ENCODE measurements around the gene UBE2E2.

The UBE2E2 gene

DNA sequence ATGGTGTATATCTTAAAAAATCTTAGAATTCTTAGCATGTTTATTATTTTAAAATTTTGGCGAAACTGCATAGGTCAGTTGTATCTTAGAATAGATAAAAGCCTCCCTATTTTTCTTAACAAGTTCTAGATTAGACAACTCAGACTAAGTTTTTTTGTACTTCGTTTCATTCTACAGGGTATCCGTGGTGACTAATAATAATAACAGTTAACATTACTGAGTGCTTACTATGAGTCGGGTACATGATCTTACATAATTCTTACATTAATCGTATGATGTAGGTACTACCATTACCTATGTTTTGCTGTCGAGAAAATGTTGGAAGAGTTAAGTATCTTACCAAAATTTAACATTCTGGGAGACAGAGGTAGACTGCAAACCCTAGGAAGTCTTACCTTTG, 60.7 kb downstream of the UBE2E2 start:
- Histone ChIP-seq H3K9ac (ENCODE audit: low read depth, low read length) (no peak overlapping the region), H3K36me3 (ENCODE audit: insufficient read depth, low read depth, low read length) (no peaks in the 10 kb centered on the region), H3K27ac (ENCODE audit: low read length) (no peak overlapping the region), H3K27me3 (ENCODE audit: insufficient read depth, low read length) (no peaks in the 10 kb centered on the region), H3K4me3 (ENCODE audit: low read length) (no peak overlapping the region), H3K4me1 (ENCODE audit: insufficient read depth, low read length) (no peaks in the 10 kb centered on the region), H3K9me3 (ENCODE audit: insufficient read depth, low read depth, low read length) (no peaks in the 10 kb centered on the region)

- no peaks in the 10 kb centered on the region for H3K9me3 ChIP-seq (ENCODE audit: insufficient read depth, low read depth, low read length)
- H3K4me3 ChIP-seq (ENCODE audit: low read length), result no peak overlapping the region
- no peaks in the 10 kb centered on the region for H3K4me1 ChIP-seq (ENCODE audit: insufficient read depth, low read length)
- no peak overlapping the region for H3K9ac ChIP-seq (ENCODE audit: low read depth, low read length)
- no peaks in the 10 kb centered on the region for H3K27me3 ChIP-seq (ENCODE audit: insufficient read depth, low read length)
- no peak overlapping the region for H3K27ac ChIP-seq (ENCODE audit: low read length)
- no peaks in the 10 kb centered on the region for H3K36me3 ChIP-seq (ENCODE audit: insufficient read depth, low read depth, low read length)
These were observed 61.3 kb downstream of the UBE2E2 start for GRCh38 chr3:23264413-23264812.

DNA sequence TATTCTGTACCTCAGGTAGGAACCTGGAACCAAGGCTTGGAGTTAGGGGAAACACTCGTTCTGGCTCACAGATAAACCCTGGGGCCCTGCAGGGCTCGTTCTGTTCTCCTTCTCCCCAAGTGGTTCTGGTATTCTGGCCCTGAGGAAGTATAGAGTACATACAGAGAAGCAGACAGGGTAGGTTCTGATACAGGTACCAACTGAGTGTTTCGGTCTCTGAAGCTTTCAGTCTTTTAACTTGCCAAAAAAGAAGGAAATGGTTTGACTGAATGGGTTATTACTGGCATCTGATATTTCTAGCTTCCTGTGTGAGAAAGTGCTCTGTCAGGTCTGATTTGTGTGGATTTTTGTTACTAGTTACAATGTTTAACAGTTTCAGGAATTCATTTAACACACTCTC, 67.3 kb downstream of the UBE2E2 start:
- no peak overlapping the region for H3K27ac ChIP-seq (ENCODE audit: low read length)
- H3K4me3 ChIP-seq (ENCODE audit: low read length), result no peak overlapping the region
- no peaks in the 10 kb centered on the region for H3K4me1 ChIP-seq (ENCODE audit: insufficient read depth, low read length)
- no peaks in the 10 kb centered on the region for H3K27me3 ChIP-seq (ENCODE audit: insufficient read depth, low read length)
- H3K36me3 ChIP-seq (ENCODE audit: insufficient read depth, low read depth, low read length), result no peaks in the 10 kb centered on the region
- H3K9me3 ChIP-seq (ENCODE audit: insufficient read depth, low read depth, low read length), result peaks cover 9% of the 10 kb centered on the region; the same call in 1 of the 2 replicates
- no peak overlapping the region for H3K9ac ChIP-seq (ENCODE audit: low read depth, low read length)

GRCh38 chr3:23271876-23272741, 69.0 kb downstream of the UBE2E2 start:
- Histone ChIP-seq H3K4me1 (ENCODE audit: insufficient read depth, low read length) (no peaks in the 10 kb centered on the region), H3K9ac (ENCODE audit: low read depth, low read length) (no peak overlapping the region), H3K9me3 (ENCODE audit: insufficient read depth, low read depth, low read length) (peaks cover 9% of the 10 kb centered on the region; the same call in 1 of the 2 replicates), H3K27me3 (ENCODE audit: insufficient read depth, low read length) (no peaks in the 10 kb centered on the region), H3K27ac (ENCODE audit: low read length) (no peak overlapping the region), H3K4me3 (ENCODE audit: low read length) (no peak overlapping the region), H3K36me3 (ENCODE audit: insufficient read depth, low read depth, low read length) (no peaks in the 10 kb centered on the region)

GRCh38 chr3:23272820-23273219, 69.7 kb downstream of the UBE2E2 start:
- Histone ChIP-seq H3K9me3 (ENCODE audit: insufficient read depth, low read depth, low read length) (peaks cover 9% of the 10 kb centered on the region; the same call in 1 of the 2 replicates), H3K27ac (ENCODE audit: low read length) (no peak overlapping the region), H3K9ac (ENCODE audit: low read depth, low read length) (no peak overlapping the region), H3K4me3 (ENCODE audit: low read length) (no peak overlapping the region), H3K27me3 (ENCODE audit: insufficient read depth, low read length) (no peaks in the 10 kb centered on the region), H3K36me3 (ENCODE audit: insufficient read depth, low read depth, low read length) (no peaks in the 10 kb centered on the region), H3K4me1 (ENCODE audit: insufficient read depth, low read length) (no peaks in the 10 kb centered on the region)

DNA sequence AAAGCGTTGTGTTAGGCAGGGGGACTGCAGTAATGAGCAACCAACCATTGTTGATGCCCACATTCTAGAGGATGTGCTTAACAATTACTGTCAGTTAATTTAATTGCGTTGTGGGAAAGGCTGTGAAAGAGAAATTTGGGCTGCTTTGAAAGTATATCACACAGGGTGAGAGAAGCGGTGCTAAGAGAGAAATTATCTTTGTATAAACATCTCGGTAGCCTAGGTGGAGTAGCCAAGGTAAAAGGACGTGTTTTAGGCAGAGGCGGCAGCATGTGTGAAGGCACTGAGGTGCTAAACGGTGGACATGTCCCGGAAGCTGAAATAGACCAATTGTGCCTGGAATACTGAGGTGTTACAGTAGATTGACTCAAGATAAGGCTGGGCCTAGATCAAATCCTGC, 71.9 kb downstream of the UBE2E2 start:
- no peaks in the 10 kb centered on the region for H3K27me3 ChIP-seq (ENCODE audit: insufficient read depth, low read length)
- no peaks in the 10 kb centered on the region for H3K4me1 ChIP-seq (ENCODE audit: insufficient read depth, low read length)
- H3K36me3 ChIP-seq (ENCODE audit: insufficient read depth, low read depth, low read length), result no peaks in the 10 kb centered on the region
- peaks cover 9% of the 10 kb centered on the region; the same call in 1 of the 2 replicates for H3K9me3 ChIP-seq (ENCODE audit: insufficient read depth, low read depth, low read length)
- H3K27ac ChIP-seq (ENCODE audit: low read length), result no peak overlapping the region
- no peak overlapping the region for H3K9ac ChIP-seq (ENCODE audit: low read depth, low read length)
- H3K4me3 ChIP-seq (ENCODE audit: low read length), result no peak overlapping the region

- Histone ChIP-seq H3K9ac (ENCODE audit: low read depth, low read length) (no peak overlapping the region), H3K27me3 (ENCODE audit: insufficient read depth, low read length) (no peaks in the 10 kb centered on the region), H3K27ac (ENCODE audit: low read length) (no peak overlapping the region), H3K4me3 (ENCODE audit: low read length) (no peak overlapping the region), H3K36me3 (ENCODE audit: insufficient read depth, low read depth, low read length) (no peaks in the 10 kb centered on the region), H3K9me3 (ENCODE audit: insufficient read depth, low read depth, low read length) (peaks cover 5% of the 10 kb centered on the region; the same call in 1 of the 2 replicates), H3K4me1 (ENCODE audit: insufficient read depth, low read length) (no peaks in the 10 kb centered on the region)
These were observed 72.7 kb downstream of the UBE2E2 start for GRCh38 chr3:23275814-23276213.

- Histone ChIP-seq H3K27me3 (ENCODE audit: insufficient read depth, low read length) (no peaks in the 10 kb centered on the region), H3K27ac (ENCODE audit: low read length) (no peak overlapping the region), H3K4me1 (ENCODE audit: insufficient read depth, low read length) (no peaks in the 10 kb centered on the region), H3K9me3 (ENCODE audit: insufficient read depth, low read depth, low read length) (no peaks in the 10 kb centered on the region), H3K4me3 (ENCODE audit: low read length) (no peak overlapping the region), H3K36me3 (ENCODE audit: insufficient read depth, low read depth, low read length) (no peaks in the 10 kb centered on the region), H3K9ac (ENCODE audit: low read depth, low read length) (no peak overlapping the region)
These were observed 74.0 kb downstream of the UBE2E2 start for GRCh38 chr3:23276913-23277658.

- H3K36me3 ChIP-seq (ENCODE audit: insufficient read depth, low read depth, low read length), result no peaks in the 10 kb centered on the region
- H3K27me3 ChIP-seq (ENCODE audit: insufficient read depth, low read length), result no peaks in the 10 kb centered on the region
- no peaks in the 10 kb centered on the region for H3K9me3 ChIP-seq (ENCODE audit: insufficient read depth, low read depth, low read length)
- no peak overlapping the region for H3K4me3 ChIP-seq (ENCODE audit: low read length)
- no peak overlapping the region for H3K9ac ChIP-seq (ENCODE audit: low read depth, low read length)
- H3K27ac ChIP-seq (ENCODE audit: low read length), result no peak overlapping the region
- H3K4me1 ChIP-seq (ENCODE audit: insufficient read depth, low read length), result no peaks in the 10 kb centered on the region
These were observed 74.6 kb downstream of the UBE2E2 start for GRCh38 chr3:23277688-23278087.

DNA sequence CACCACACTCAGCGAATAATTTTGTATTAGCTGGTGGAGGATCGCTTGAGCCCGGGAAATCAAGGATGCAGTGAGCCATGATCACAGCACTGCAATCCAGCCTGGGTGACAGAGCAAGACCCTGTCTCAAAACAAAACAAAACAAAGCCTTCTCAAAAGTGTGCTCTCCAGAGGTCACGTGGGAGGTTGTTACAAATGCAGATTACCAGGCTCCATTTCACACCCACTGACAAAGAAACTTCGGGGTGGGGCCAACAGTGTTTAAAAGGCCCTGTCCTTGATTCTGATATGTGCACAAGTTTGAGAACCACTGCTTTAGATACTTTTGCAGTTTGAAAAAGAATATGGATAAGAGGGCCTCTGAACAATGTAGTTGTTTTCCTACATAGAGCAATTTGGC, 80.5 kb downstream of the UBE2E2 start:
- Histone ChIP-seq H3K9me3 (ENCODE audit: insufficient read depth, low read depth, low read length) (peaks cover 5% of the 10 kb centered on the region; the same call in 1 of the 2 replicates), H3K9ac (ENCODE audit: low read depth, low read length) (no peak overlapping the region), H3K4me1 (ENCODE audit: insufficient read depth, low read length) (peaks cover 4% of the 10 kb centered on the region), H3K4me3 (ENCODE audit: low read length) (no peak overlapping the region), H3K27me3 (ENCODE audit: insufficient read depth, low read length) (no peaks in the 10 kb centered on the region), H3K27ac (ENCODE audit: low read length) (no peak overlapping the region), H3K36me3 (ENCODE audit: insufficient read depth, low read depth, low read length) (no peaks in the 10 kb centered on the region)

DNA sequence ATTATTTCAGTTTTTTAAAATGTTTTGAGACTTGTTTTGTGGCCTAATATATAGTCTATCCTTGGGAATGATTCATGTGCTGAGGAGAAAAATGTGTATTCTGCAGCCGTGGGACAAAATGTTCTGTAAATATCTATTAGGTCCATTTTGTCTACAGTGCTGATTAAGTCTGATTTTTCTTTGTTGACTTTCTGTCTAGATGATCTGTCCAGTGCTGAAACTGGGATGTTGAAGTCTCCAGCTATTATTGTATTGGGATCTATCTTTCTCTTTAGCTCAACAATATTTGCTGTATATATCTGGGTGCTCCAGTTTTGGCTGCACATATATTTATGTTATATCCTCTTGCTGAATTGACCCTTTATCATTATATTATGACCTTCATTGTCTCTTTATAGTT, 85.2 kb downstream of the UBE2E2 start:
- Histone ChIP-seq H3K9ac (ENCODE audit: low read depth, low read length) (no peak overlapping the region), H3K27me3 (ENCODE audit: insufficient read depth, low read length) (no peaks in the 10 kb centered on the region), H3K36me3 (ENCODE audit: insufficient read depth, low read depth, low read length) (no peaks in the 10 kb centered on the region), H3K4me1 (ENCODE audit: insufficient read depth, low read length) (peaks cover 11% of the 10 kb centered on the region), H3K27ac (ENCODE audit: low read length) (no peak overlapping the region), H3K4me3 (ENCODE audit: low read length) (no peak overlapping the region), H3K9me3 (ENCODE audit: insufficient read depth, low read depth, low read length) (peaks cover 5% of the 10 kb centered on the region; the same call in 1 of the 2 replicates)

DNA sequence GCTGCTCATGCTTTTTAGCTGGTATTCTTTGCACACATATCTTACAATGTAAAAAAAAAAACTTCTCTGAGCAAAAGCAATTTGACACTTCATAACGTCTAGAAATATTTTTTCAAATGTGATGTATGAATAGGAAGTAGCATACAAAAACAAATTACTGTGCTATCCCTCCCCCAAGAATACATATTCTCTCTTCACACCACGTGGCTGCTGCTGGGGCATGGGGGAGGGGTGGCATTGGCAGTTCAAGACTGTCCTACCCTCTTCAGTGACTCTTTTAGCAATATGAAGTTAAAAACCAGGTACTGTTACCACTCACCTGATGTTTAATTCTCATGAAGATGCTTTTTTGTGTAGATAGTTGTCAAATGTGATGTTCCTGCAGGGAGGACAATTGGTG, 85.6 kb downstream of the UBE2E2 start:
- H3K9ac ChIP-seq (ENCODE audit: low read depth, low read length), result no peak overlapping the region
- H3K27ac ChIP-seq (ENCODE audit: low read length), result no peak overlapping the region
- peaks cover 5% of the 10 kb centered on the region; the same call in 1 of the 2 replicates for H3K9me3 ChIP-seq (ENCODE audit: insufficient read depth, low read depth, low read length)
- H3K4me1 ChIP-seq (ENCODE audit: insufficient read depth, low read length), result peaks cover 11% of the 10 kb centered on the region
- H3K4me3 ChIP-seq (ENCODE audit: low read length), result 0 out of 2 replicates have a peak overlapping the region, but pooled peaks have one; percentile 7
- no peaks in the 10 kb centered on the region for H3K27me3 ChIP-seq (ENCODE audit: insufficient read depth, low read length)
- no peaks in the 10 kb centered on the region for H3K36me3 ChIP-seq (ENCODE audit: insufficient read depth, low read depth, low read length)

Data from iPS-20b (cell line).